Measurements from ENCODE around the gene NNT.

- TF ChIP-seq CTCF (IDR thresholded peaks at IDR 0.05) (no peak), POLR2A (IDR thresholded peaks at IDR 0.05) (no peak)
Measured at GRCh38 chr5:43691275-43691674, 88.3 kb downstream of the NNT start.
